ENCODE measurements around the gene USP34. TPM values are rescaled to one million over a fixed set of nuclear protein-coding genes. Genes with fewer than 3 reads are reported as not detected.

Gene USP34
- total RNA-seq, 4 donors from 2014 or later, result 120 to 210 (median 157) TPM

DNA sequence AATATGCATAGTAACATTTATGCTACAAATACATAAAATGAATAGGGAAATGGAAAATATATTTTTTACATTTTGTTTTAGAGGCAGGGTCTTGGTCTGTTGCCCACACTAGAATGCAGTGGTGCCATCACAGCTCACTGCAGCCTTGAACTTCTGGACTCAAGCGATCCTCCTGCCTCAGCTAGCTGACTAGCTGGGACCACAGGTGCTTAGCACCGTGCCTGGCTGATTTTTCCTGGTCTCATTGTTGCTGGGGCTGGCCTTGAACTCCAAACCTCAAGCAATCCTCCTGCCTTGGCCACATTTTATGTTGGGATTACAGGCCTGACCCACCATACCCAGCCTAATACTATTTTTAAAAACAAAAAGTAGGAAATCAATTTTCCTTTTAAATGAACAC, 34.1 kb upstream of the USP34 start:
- no peak for TF ChIP-seq POLR2A (IDR thresholded peaks at IDR 0.05)
- TF ChIP-seq CTCF (IDR thresholded peaks at IDR 0.05), result no peak
- TF ChIP-seq EP300 (IDR thresholded peaks at IDR 0.05), result no peak
- no peak for TF ChIP-seq POLR2AphosphoS5 (IDR thresholded peaks at IDR 0.05)
- peaks cover 0 to 9% (median 0%) of the 10 kb centered on the region in 3 donors for H3K4me1 ChIP-seq
- no peaks in the 10 kb centered on the region for H3K27me3 ChIP-seq
- H3K9me3 ChIP-seq, result no peaks in the 10 kb centered on the region
- peaks cover 0 to 55% of the 10 kb centered on the region in 2 donors for H3K36me3 ChIP-seq
- WGBS, 2 donors (ENCODE audit: low coverage in 1 of 2), result 79 to 100% methylated on average over 2 of the region's 2 CpGs
- no peak overlapping the region for H3K27ac ChIP-seq
- no peak for ATAC-seq
- H3K4me3 ChIP-seq, result no peak overlapping the region

DNA sequence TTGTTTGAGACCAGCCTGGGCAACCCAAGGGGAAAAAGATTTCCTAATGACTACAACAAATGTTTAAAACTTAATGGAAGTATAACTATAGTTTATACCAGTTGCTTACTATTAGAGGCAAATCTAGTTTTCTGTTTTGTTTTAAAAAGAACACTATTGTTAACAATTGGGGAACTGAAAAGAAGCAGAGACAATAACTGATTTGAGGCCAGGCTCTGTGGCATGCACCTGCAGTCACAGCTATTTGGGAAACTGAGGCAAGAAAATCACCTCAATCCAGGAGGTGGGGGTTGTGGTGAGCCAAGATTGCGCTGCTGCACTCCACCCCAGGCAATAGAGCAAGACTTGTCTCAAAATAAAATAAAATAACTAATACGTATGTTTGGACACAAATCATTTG, 28.2 kb upstream of the USP34 start:
- H3K36me3 ChIP-seq, result peaks cover 2 to 97% of the 10 kb centered on the region in 2 donors
- no peaks in the 10 kb centered on the region for H3K27me3 ChIP-seq
- H3K4me1 ChIP-seq, result peaks cover 0 to 6% (median 0%) of the 10 kb centered on the region in 3 donors
- no peaks in the 10 kb centered on the region for H3K9me3 ChIP-seq
- ATAC-seq, result no peak
- TF ChIP-seq POLR2AphosphoS5 (IDR thresholded peaks at IDR 0.05) (no peak), CTCF (IDR thresholded peaks at IDR 0.05) (no peak), EP300 (IDR thresholded peaks at IDR 0.05) (no peak), POLR2A (IDR thresholded peaks at IDR 0.05) (no peak)
- 74 to 88% methylated on average over 2 of the region's 2 CpGs for WGBS, 2 donors (ENCODE audit: low coverage in 1 of 2)
- H3K4me3 ChIP-seq, result no peak overlapping the region
- H3K27ac ChIP-seq, result no peak overlapping the region

DNA sequence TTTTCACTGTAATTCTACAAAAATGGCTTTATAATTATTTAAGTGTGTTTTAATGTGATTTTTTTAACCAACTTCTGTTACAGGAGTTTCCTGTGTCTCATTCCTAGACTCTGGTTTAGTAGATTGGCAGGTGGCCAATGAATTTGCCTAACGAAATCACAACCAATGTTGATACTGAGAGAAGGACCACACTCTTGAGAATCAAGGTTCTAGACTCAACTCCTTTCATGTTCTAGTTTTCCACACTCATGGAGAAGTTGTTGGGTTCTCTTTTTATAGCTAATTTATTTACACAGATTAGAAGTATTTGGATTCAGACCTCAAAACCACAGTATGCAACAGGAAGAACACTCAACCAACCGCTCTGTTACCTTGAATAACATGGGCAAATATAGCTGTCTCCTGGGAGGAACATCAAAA, 22.6 kb upstream of the USP34 start:
- Histone ChIP-seq H3K27ac (no peak overlapping the region), H3K9me3 (no peaks in the 10 kb centered on the region), H3K4me3 (no peak overlapping the region), H3K36me3 (peaks cover 2 to 100% of the 10 kb centered on the region in 2 donors), H3K27me3 (no peaks in the 10 kb centered on the region), H3K4me1 (peaks cover 0 to 6% (median 0%) of the 10 kb centered on the region in 3 donors)
- TF ChIP-seq POLR2AphosphoS5 (IDR thresholded peaks at IDR 0.05) (no peak), EP300 (IDR thresholded peaks at IDR 0.05) (no peak), CTCF (IDR thresholded peaks at IDR 0.05) (no peak), POLR2A (IDR thresholded peaks at IDR 0.05) (no peak)
- WGBS, 2 donors (ENCODE audit: low coverage in 1 of 2), result 66 to 79% methylated on average over 2 of the region's 2 CpGs
- ATAC-seq, result no peak

GRCh38 chr2:61492476-61492875, 21.6 kb upstream of the USP34 start:
- Histone ChIP-seq H3K9me3 (no peaks in the 10 kb centered on the region), H3K4me1 (peaks cover 0 to 14% (median 0%) of the 10 kb centered on the region in 3 donors), H3K4me3 (no peak overlapping the region), H3K27ac (no peak overlapping the region), H3K36me3 (peaks cover 2 to 100% of the 10 kb centered on the region in 2 donors), H3K27me3 (no peaks in the 10 kb centered on the region)
- 87 to 100% methylated on average over 2 of the region's 2 CpGs for WGBS, 2 donors (ENCODE audit: low coverage in 1 of 2)
- ATAC-seq, result no peak
- TF ChIP-seq POLR2A (IDR thresholded peaks at IDR 0.05) (no peak), POLR2AphosphoS5 (IDR thresholded peaks at IDR 0.05) (no peak), CTCF (IDR thresholded peaks at IDR 0.05) (no peak), EP300 (IDR thresholded peaks at IDR 0.05) (no peak)

DNA sequence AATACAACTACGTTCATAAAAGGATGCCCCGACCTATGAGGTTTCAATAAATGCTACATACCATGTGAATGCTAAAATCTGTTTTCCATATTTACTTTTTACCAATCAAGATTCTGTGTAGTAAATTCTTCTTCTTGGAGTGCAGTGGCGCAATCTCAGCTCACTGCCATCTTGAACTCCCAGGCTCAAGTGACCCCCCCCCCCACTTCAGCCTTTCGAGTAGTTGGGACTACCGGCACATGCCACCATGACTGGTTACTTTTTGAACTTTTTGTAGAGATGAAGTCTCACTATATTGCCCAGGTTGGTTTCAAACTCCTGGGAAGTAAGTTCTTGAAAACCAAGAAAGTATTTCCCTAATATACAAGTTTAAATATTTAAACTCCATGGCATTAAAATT, 14.4 kb upstream of the USP34 start:
- Histone ChIP-seq H3K9me3 (no peaks in the 10 kb centered on the region), H3K4me3 (no peak overlapping the region), H3K36me3 (peaks cover 0 to 98% of the 10 kb centered on the region in 2 donors), H3K27ac (no peak overlapping the region), H3K4me1 (peaks cover 0 to 14% (median 0%) of the 10 kb centered on the region in 3 donors), H3K27me3 (no peaks in the 10 kb centered on the region)
- ATAC-seq, result no peak
- WGBS, 2 donors (ENCODE audit: low coverage in 1 of 2), result 91 to 100% methylated on average over 4 to 5 of the region's 5 CpGs
- no peak for TF ChIP-seq EP300 (IDR thresholded peaks at IDR 0.05)
- TF ChIP-seq POLR2AphosphoS5 (IDR thresholded peaks at IDR 0.05), result no peak
- TF ChIP-seq POLR2A (IDR thresholded peaks at IDR 0.05), result no peak
- no peak for TF ChIP-seq CTCF (IDR thresholded peaks at IDR 0.05)

Measured in gastroesophageal sphincter (tissue), 4 donors.